Activated effector memory CD4-positive, alpha-beta T cell treated with Interleukin-2 at 50 U/mL for 16 hours (primary cell): ENCODE results near the gene CACNG7.

Experiments used
- DNase-seq: peaks from one replicate; pipeline ENCODE4 v3.0.0-alpha.2; 2020

CACNG7 gene

GRCh38 chr19:53983457-53984289 is 74.6 kb downstream of the CACNG7 start:
- DNase-seq, result no peak

GRCh38 chr19:53985863-53986262 is 76.8 kb downstream of the CACNG7 start:
- no peak for DNase-seq

- DNase-seq, result no peak
Measured at GRCh38 chr19:53988981-53989380, 79.9 kb downstream of the CACNG7 start.

- DNase-seq, result no peak
Measured at GRCh38 chr19:53989600-53990533, 80.8 kb downstream of the CACNG7 start.

GRCh38 chr19:53991224-53992113 is 82.4 kb downstream of the CACNG7 start, which contains the start of gene CACNG6:
Gene CACNG6 (plus strand): TSS chr19:53991637. CDS start chr19:53992878, 1,241 bp downstream.
- DNase-seq, result no peak

- DNase-seq, result no peak
Measured at GRCh38 chr19:53992211-53992610, 83.1 kb downstream of the CACNG7 start.

GRCh38 chr19:53992815-53993214 is 83.7 kb downstream of the CACNG7 start:
- no peak for DNase-seq

GRCh38 chr19:53993448-53993847 is 84.4 kb downstream of the CACNG7 start:
- DNase-seq, result no peak
